Ecto neural progenitor cell (in vitro differentiated cells): ENCODE data around the gene PASD1.
"Not testable (repeated sequence)": the region's sequence is repeated elsewhere in the genome, so short reads cannot be mapped to it uniquely, and the experiment has no call there.

ENCODE experiments used
- DNase-seq: peaks from one replicate; pipeline ENCODE4 v3.0.0-alpha.2; 2018; ENCODE audit warnings: low spot score

Gene PASD1

GRCh38 chrX:151621422-151621821, 57.9 kb downstream of the PASD1 start:
- no peak for DNase-seq

- no peak for DNase-seq
Observed at GRCh38 chrX:151624677-151625076, 61.2 kb downstream of the PASD1 start.

GRCh38 chrX:151631822-151632221, 68.3 kb downstream of the PASD1 start:
- DNase-seq = no peak

- no peak for DNase-seq
Observed at GRCh38 chrX:151633157-151633556, 69.7 kb downstream of the PASD1 start.

GRCh38 chrX:151634937-151635336, 71.5 kb downstream of the PASD1 start:
- DNase-seq = no peak

- DNase-seq = no peak
Observed at GRCh38 chrX:151641564-151641963, 78.1 kb downstream of the PASD1 start.

- no peak for DNase-seq
Observed at GRCh38 chrX:151675121-151675746, 111.8 kb downstream of the PASD1 start.

GRCh38 chrX:151676196-151676595, 112.7 kb downstream of the PASD1 start:
- no peak for DNase-seq

- DNase-seq = no peak
Observed at GRCh38 chrX:151679798-151680402, 116.4 kb downstream of the PASD1 start.

- peak; percentile 75 for DNase-seq
Observed at GRCh38 chrX:151680805-151681204, 117.3 kb downstream of the PASD1 start.

- no peak for DNase-seq
Observed at GRCh38 chrX:151687635-151688034, 124.2 kb downstream of the PASD1 start.

GRCh38 chrX:151688695-151689094, 125.2 kb downstream of the PASD1 start:
- no peak for DNase-seq

GRCh38 chrX:151692825-151693224, 129.3 kb downstream of the PASD1 start:
- DNase-seq = no peak

- DNase-seq = no peak
Observed at GRCh38 chrX:151694121-151694520, 130.6 kb downstream of the PASD1 start.

- DNase-seq = peak; percentile 55
Observed at GRCh38 chrX:151694661-151695582, 131.4 kb downstream of the PASD1 start, which contains the start of gene PRRG3. PRRG3 (plus strand) TSS chrX:151695458; CDS start chrX:151698815, 3,357 bp downstream.

GRCh38 chrX:151695583-151696340, 132.3 kb downstream of the PASD1 start:
- DNase-seq = no peak

- not testable (repeated sequence) for DNase-seq
Observed at GRCh38 chrX:151697082-151697481, 133.6 kb downstream of the PASD1 start.

- DNase-seq = no peak
Observed at GRCh38 chrX:151697522-151697921, 134.0 kb downstream of the PASD1 start.

GRCh38 chrX:151698485-151698884, 135.0 kb downstream of the PASD1 start:
- no peak for DNase-seq

GRCh38 chrX:151699746-151700145, 136.3 kb downstream of the PASD1 start:
- no peak for DNase-seq

GRCh38 chrX:151700581-151700980, 137.1 kb downstream of the PASD1 start:
- no peak for DNase-seq

GRCh38 chrX:151701071-151701470, 137.6 kb downstream of the PASD1 start:
- no peak for DNase-seq
